Dermis microvascular lymphatic vessel endothelial cell (primary cell): Measurements from ENCODE around the gene WBP2NL. TPM values are rescaled to one million over a fixed set of nuclear protein-coding genes. Genes with fewer than 3 reads are reported as not detected.

Experiments used
- DNase-seq, 2 donors: peaks; one replicate each; pipeline versions ENCODE4 v3.0.0 to v3.0.0-alpha.2; 2010; ENCODE audit warnings: low read depth in 2 of 2
- total RNA-seq: library from RNA; depleted of rRNA; stranded (reverse); fragments of >200 nt; gene quantifications from 2 replicates; pipeline ENCODE4 v1.2.1, GENCODE V29; 2014

The WBP2NL gene
- total RNA-seq, 1 donor from 2014 or later, result not detected

DNA sequence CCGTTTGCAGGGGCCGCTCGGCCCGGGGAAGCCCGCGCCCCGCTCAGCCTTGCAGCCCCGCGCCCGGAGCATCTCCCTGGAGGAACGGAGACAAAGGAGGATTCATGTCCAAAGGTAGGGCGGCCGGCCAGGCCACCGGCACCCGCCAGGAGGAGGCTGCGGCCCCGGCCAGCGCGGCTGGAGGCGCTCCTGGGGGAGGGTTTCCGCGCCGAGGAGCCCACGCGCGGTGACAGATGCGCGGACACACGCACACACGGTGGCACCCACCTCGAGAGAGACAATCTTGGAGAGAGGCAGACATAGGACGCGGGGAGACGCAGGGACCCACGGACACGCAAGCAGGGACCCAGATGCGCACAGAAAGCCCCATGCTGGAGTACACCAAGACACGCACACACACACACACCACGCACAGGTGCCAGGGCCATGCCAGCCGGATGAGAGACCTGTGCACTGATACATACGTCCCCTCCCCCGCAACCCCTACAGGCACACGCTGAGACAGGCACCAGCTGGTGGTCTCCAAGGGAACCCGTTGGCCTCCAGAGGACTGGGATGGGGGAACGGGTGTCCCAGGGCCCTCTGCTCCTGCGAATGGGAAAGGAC is 21.5 kb upstream of the WBP2NL start:
- no peak for DNase-seq

DNA sequence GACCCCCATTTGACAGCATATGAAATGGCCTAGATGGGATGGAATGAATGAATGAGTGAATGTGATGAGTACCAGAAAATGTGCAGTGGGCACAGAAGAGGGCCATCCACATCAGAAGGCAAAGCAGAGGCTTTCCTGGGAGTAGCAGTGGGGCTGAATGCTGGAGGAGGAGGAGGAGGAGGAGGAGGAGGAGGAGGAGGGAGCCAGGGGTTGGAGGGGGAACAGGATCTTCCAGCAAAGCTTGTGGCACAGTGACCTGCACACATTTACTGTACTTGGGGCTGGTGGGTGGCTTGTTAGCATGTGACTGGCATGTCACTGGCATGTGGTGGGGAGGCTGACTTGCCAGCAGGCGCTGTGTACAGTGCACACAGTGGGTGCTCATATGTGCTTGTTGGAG is 19.9 kb upstream of the WBP2NL start:
- no peak for DNase-seq

DNA sequence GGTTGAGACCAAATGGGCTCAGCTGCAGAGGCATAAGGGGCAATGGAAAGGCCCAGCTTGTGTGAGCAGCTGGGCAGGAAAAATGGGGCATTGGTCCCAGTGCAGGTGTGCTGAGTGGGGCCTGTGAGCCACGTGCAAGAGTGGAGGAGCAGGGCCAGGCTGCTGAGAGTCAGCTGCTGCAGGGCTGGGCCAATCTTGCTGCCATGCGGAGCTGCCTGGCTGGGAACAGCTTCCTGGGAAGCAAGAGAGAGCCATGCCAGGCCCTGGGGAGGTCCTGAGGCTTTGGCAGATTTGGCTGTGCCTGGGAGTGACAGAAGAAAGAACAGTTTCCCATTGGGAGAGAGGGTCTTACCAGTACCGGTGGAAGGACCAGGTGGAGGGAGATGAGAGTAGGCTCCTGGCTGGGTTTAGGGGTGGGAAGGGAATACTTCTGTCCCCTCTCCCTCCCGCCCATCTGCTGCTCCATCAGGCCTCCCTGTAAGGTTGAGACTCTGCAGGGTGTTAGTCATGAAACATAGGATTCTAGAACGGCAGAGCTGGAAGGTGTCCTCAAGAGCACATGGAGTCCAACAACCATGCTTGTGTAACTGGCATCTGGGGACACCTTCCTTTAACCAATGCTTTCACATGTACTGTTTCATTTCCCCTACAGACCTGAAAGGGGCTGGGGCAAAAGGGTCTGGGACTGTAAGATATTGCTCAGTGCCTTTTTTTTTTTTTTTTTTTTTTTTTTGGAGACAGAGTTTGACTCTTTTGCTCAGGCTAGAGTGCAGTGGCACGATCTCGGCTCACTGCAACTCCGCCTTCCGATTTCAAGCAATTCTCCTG is 19.0 kb upstream of the WBP2NL start:
- no peak for DNase-seq

DNA sequence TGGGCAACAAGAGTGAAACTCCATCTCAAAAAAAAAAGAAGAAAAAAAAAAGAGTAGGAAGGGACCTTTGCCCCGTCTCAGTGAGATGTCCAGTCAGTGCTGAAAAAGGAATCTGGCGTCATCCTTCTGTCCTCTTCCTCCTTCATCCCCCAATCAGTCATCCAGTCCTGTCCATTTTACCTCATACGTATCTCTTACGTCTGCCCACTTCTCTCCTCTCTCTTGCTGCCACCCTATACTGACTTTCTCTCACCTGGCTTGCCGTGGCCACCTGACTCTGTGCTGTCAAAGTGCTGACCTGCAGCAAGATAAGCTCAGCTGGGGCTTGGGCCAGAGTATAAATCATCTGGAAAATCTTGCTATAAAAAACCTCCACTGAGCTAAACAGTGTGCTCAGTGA is 15.7 kb upstream of the WBP2NL start:
- DNase-seq, result no peak

DNA sequence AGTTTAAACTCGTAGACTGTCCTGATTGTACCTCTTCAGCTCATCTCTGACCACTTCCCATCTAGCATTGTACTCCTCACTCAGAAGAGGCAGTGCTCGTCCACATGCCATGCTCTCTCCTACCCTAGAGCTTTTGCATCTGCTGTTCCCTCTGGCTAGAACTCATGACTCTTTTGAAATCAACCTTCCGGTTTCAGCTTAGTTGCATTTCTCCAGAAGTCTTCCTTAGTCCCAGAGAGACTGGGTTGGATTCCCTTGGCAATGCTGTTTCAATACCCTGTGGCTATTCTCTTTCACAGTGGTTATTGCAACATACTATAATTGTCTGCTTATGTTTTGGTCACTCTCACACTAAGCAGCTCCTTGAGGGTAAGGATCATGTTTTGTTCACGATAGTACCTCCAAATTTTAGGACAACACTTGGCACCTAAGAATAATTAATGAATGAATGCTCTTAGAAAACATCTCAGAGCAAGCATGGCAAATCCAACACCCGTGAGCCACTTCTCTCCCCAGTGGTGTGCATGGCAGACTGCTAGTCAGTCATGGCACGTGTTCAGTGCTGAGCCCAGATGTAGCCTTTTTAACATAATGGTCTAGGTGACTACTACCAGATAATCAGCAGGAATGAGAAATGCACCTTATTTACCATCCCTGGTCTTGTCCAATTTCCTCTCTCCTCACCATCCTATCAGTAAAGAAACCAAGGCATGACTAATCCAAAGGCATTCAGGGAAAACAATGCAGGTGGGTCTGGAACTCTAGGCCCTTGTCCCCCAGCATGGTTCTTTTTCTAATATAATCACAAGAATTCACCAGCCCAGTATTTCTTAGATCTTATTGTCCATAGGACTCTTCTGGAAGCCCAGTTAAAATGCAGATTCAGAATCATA is 14.8 kb upstream of the WBP2NL start:
- no peak for DNase-seq

DNA sequence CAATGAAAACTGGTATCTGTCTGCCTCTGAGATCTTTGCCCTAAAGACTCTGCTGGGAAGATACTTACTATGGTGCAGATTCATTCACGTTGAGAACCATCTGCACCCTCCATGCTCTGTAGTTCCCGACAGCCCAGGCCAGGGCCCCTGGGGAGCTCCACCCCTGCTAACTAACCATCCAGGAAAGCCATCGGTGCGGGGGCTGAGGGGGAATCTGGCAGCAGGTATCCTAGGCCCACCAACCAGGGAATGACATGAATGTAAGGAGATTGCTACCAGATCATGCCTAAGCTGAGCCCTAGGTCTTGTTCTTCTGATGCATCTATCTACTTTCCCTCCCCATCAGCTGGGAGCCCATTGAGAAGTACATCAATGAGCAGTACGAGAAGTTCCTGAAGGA is 11.3 kb upstream of the WBP2NL start:
- DNase-seq, result no peak

DNA sequence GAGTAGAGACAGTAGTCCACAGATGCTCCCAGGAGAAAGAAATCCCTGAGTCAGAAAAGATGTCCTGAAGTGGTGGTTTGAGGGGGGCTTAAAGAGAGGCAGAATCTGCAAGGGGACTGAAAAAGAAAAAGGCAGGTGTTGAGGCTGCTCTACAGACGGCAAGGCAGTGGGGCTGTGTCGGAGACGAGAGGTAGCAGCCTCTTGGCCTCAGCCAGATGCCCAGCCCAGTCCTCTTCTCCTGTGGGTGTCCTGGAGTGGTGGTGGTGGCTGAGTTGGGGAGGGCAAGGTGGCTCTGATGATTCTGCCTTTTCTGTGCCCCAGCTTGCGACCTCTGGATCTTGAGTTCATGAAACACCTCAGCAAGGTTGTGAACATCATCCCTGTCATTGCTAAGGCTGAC is 9.3 kb upstream of the WBP2NL start:
- DNase-seq, result no peak

DNA sequence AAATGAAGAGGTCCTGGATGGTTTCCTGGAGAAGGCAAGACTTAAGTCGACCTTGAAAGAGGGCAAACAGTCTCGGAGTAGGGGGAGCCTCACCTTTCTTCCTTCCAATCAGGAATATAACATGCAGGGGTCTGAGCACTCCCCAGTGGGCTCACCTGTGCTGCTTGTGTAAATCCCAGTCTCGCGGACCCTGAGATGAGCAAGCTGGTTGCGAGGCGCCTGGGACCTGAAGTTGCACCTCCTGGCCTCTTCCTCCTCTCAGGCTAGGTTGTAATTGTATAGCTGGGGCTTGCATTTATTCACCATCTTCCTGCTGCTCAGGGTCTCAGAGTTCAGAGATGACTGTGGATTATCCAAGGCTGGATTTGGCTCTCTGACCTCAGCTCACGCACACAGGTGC is 7.5 kb upstream of the WBP2NL start:
- no peak for DNase-seq

DNA sequence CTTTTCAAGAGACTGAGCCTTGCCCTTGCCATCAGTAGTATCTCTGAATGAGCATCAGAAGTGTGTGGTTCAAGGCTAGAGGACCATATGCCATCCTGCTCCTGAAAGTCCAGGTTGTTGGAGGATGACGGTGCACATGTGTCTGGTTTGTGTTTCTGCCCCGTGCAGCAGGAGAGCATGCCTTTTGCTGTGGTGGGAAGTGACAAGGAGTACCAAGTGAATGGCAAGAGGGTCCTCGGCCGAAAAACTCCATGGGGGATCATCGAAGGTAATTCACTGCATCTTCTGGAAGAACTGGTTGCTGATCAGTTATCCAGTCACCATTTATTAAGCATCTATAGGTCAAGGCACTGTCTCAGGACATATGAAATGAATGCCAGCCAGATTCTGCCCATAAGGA is 6.1 kb upstream of the WBP2NL start:
- no peak for DNase-seq

DNA sequence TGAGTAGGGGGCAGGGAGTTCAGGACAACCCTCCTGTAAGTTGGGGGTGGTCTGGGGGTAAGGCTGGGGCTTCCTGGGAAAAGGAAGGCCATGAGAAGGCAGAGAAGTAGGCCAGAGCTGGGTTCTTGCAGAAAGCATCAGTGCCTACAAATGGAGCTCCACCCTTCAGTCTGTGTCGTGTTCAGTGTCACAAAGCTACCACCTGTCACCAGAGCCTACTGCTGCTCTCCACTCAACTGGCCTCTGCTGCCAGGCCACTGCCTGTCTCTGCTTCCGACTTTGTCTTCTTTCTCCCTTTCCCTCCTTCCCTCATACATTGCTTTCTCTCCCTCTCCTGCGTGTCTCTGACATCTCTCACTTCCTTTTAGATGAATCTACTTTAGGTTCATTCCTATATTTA is 3.4 kb upstream of the WBP2NL start:
- no peak for DNase-seq

DNA sequence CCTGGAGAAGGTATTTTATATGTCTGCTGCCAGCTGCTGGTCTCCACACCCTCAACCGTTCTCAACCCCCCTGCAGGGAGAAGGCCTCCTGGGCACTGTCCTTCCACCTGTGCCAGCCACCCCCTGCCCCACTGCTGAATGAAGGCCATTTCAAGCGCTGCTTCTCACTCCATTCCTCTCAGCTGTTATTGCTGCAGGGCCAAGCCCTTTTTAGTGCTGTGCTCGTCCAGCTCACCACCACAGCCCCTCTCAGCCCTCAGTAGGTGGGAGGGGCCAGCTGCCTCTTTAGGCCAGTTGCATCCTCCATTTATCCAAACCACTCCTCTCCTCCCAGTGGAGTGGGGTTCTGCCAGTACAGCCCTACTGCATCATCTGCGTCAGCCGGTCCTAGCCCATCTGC is 1.8 kb upstream of the WBP2NL start:
- no peak for DNase-seq

DNA sequence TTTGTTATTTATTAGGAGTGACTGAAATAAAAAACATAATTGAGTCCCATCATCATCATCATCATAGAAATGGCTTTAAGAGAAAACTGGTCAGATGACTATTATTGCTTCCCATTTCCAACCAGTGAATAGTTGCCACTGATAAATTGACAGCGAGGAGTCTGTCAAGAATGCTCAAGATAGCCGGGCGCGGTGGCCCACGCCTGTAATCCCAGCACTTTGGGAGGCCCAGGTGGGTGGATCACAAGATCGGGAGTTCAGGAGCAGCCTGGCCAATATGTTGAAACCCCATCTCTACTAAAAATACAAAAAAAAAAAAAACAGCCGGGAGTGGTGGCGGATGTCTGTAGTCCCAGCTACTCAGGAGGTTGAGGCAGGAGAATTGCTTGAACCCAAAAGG is 1.9 kb downstream of the WBP2NL start:
- DNase-seq, result no peak

DNA sequence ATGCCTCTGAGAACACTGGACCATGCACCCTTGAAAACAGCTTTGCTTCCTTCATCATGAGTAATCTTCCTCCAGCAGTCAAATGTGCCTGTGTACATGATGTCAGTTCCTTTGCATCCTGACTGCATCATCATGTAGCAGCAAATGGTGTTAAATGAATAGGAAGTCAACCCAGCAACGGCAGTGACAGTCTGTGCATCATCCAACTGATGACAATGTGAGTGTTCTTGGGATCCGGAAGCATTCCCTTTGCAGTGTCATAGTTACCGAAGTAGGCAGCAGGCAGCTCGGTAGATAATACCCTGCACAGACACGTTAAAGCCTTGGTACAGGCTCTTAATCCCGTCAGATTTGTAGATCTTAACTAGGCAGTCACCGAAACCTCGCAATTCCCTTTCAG is 2.5 kb downstream of the WBP2NL start:
- peak in 1 of 2 donors; percentile 37 for DNase-seq

DNA sequence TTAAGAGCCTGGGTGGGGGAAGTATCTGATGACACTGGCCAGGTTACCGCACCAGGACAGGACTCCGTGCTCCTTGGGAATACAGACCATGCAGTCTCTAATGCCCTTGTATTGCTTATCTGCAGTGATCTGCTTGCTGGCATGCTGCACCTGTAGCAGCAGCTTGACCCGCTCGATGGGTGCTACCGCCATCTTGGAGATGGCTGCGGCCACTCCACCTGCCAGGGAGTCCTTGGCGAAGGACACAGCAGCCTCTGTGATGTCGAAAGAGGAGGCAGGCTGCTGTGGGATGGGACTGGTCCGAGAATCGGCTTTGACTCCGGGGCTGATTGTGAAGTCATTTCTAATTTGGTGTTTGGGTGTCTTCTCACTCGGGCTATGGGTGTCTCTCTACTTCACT is 3.1 kb downstream of the WBP2NL start:
- no peak for DNase-seq

DNA sequence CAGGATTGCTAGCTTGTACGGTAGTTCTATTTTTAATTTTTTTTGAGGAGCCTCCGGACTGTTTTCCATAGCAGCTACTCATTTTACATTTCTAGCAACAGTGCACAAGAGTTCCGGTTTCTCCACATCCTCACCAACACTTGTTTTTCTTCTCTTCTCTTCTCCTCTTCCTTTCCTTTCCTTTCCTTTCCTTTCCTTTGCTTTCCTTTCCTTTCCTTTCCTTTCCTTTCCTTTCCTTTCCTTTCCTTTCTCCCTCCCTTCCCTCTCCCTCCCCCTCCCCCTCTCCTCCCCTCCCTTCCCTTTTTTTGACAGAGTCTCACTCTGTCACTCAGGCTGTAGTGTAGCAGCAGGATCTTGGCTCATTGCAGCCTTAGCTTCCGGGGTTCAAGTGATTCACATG is 9.3 kb downstream of the WBP2NL start:
- DNase-seq, result no peak

DNA sequence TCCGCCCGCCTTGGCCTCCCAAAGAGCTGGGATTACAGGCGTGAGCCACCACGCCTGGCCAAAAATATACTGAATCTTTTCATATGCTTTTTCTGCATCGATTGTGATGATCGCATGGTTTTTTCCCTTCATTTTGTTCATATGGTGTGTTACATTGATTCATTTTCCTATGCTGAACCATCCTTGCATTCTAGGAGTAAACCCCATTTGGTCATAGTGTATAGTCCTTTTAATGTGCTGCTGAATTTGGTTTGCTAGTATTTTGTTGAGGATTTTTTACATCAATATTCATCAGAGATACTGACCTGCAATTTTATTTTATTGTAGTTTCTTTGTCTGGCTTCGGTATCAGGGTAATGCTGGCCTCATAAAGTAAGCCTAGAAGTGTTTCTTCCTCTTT is 12.2 kb downstream of the WBP2NL start:
- no peak for DNase-seq

DNA sequence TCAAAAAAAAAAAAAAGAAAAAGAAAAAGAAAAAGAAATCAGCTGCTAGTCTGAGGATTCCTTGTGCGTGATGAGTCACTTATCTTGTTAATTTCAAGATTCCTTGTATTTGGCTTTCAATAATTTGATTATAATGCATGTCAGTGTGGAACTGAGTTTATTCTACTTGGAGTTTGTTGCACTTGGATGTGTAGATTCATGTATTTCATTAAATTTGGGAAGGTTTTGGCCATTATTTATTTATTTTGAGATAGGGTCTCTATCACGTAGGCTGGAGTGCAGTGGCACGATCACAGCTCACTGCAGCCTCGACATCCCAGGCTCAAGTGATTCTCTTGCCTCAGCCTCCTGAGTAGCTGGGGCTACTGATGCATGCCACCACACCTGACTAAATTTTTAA is 14.8 kb downstream of the WBP2NL start:
- DNase-seq, result no peak

DNA sequence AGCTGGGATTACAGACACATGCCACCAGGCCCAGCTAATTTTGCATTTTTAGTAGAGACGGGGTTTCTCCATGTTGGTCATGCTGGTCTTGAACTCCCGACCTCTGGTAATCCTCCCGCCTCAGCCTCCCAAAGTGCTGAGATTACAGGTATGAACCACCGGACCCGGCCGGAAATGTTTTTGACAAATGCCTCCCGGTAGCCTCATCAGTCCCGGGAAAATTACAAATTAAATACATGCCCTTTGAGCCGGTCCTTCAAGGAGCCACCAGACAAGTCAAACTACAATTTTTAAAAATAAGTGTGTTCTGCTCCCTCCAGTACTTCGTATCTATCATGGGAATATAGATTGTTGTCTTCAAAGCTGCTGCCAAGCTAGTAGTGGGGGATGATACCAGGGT is 17.5 kb downstream of the WBP2NL start:
- DNase-seq, result no peak

DNA sequence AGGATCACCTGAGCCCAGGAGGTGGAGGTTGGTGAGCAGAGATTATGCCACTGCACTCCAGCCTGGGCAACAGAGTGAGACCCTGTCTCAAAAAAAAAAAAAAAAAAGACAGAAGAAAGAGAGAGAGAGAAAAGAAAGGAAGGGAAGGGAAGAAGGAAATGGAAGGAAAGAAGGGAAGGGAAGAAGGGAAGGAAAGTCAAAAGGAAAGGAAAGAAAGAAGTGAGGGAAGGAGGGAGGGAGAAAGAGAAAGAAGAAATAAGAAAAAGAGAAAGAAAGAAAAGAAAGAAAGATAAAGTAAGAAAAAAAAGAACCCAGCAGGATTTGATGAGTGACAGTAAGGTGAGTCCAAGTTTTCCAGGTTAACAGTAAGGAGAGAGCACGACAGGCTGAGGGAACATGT is 19.6 kb downstream of the WBP2NL start:
- no peak for DNase-seq

DNA sequence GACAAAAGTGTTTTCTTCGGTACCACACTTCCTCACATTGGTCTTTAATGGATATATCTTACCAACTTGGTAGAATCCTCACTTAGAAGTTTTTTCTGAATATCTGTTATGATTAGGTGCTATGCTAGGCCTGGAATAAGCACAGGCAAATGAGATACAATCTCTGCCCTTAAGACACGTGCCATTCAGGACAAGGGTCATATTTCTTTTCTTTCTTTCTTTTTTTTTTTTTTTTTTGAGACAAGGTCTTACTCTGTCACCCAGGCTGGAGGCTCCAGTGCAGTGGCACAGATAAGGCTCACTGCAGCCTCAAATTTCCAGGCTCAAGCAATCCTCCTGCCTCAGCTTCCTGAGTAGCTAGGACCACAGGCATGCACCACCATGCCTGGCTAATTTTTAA is 23.0 kb downstream of the WBP2NL start:
- no peak for DNase-seq

DNA sequence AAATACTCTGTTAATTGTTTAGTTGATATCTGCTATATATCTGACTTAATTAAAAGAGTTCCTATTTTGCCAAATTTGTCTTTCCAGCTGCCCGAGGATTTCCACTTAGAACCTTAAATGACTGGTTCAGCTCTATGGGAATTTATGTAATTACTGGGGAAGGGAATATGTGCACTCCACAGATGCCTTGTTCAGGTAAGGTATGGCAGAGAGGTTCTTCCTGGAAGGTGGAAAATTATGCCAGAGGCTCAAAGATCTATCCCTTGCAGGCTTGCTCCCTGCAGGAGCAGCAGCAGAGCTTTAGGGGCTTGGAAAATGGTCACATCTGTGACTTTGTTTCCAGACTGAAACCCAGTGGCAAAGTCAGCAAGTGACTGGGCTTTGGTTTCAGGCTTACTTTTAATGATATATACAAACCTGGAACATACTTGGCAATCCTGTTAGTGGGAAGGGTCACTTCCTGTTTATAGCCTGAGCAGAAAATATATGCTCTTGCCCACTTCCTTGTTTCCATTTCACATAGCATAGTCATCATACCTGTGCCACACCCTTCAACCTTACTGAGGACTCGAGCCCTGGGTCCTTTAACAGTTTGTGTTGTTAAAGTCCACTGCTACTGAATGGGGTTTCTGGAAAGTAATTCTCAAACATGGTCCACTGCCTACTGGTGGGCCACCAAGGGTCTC is 23.7 kb downstream of the WBP2NL start:
- DNase-seq, result no peak

DNA sequence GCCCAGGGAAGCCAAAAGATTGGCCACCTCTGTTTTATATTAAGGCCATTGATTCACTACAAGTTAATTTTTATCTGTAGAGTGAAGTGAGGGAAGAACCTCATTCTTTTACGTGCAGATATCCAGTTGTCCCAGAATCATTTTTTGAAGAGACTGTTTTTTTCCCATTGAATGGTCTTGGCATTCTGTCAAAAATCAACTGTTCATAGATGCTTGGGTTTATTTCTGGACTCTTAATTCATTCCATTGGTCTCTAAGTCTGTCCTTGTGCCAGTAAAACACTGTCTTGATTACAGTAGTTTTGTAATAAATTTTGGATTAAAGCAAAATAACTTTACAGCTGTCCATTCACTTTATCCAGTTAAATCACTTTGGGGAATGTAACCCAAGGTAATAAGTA is 26.8 kb downstream of the WBP2NL start:
- no peak for DNase-seq
